NCI-H1092 treated with DMSO at 0.1 percent for 48 hours (cell line): ENCODE data around the gene MAP3K5.

ENCODE experiments used
- DNase-seq: peaks from one replicate; lab custom pipeline; 2025; lab: John Stamatoyannopoulos, UW

MAP3K5 gene

GRCh38 chr6:136749359-136749997 is 42.8 kb downstream of the MAP3K5 start:
- DNase-seq = no peak

- DNase-seq = no peak
These were observed 44.8 kb downstream of the MAP3K5 start for GRCh38 chr6:136747507-136747906.

GRCh38 chr6:136745300-136745699 is 47.0 kb downstream of the MAP3K5 start:
- DNase-seq = no peak

- DNase-seq = no peak
These were observed 47.4 kb downstream of the MAP3K5 start for GRCh38 chr6:136744889-136745288.

- DNase-seq = no peak
These were observed 50.2 kb downstream of the MAP3K5 start for GRCh38 chr6:136742125-136742524.

GRCh38 chr6:136740050-136740974 is 52.0 kb downstream of the MAP3K5 start:
- DNase-seq = no peak

GRCh38 chr6:136739501-136739900 is 52.8 kb downstream of the MAP3K5 start:
- DNase-seq = no peak

- no peak for DNase-seq
These were observed 53.2 kb downstream of the MAP3K5 start for GRCh38 chr6:136739071-136739470.

GRCh38 chr6:136738692-136739057 is 53.6 kb downstream of the MAP3K5 start:
- DNase-seq = no peak

- no peak for DNase-seq
These were observed 54.2 kb downstream of the MAP3K5 start for GRCh38 chr6:136737871-136738691.

GRCh38 chr6:136737374-136737844 is 54.9 kb downstream of the MAP3K5 start:
- DNase-seq = no peak

- no peak for DNase-seq
These were observed 55.9 kb downstream of the MAP3K5 start for GRCh38 chr6:136736281-136736960.

- no peak for DNase-seq
These were observed 57.3 kb downstream of the MAP3K5 start for GRCh38 chr6:136734977-136735376.

- no peak for DNase-seq
These were observed 59.4 kb downstream of the MAP3K5 start for GRCh38 chr6:136732889-136733288.

- DNase-seq = no peak
These were observed 62.4 kb downstream of the MAP3K5 start for GRCh38 chr6:136729832-136730231.

- DNase-seq = no peak
These were observed 63.2 kb downstream of the MAP3K5 start for GRCh38 chr6:136728976-136729515.

- DNase-seq = no peak
These were observed 64.0 kb downstream of the MAP3K5 start for GRCh38 chr6:136728033-136728939.

- no peak for DNase-seq
These were observed 65.3 kb downstream of the MAP3K5 start for GRCh38 chr6:136726837-136727557.

GRCh38 chr6:136725124-136725523 is 67.2 kb downstream of the MAP3K5 start:
- DNase-seq = no peak

- DNase-seq = no peak
These were observed 68.5 kb downstream of the MAP3K5 start for GRCh38 chr6:136723780-136724179.
